Erythroblast (primary cell): ENCODE data around the gene PSMC5.

Source experiments
- GATA1 ChIP-seq: IDR thresholded peaks from 2 replicates; pipeline ENCODE4 v1.6.1; 2011; ENCODE audit warnings: low read depth, mild to moderate bottlenecking, control low read depth, low read length, moderate library complexity
- POLR2A ChIP-seq: IDR thresholded peaks from 2 replicates; pipeline ENCODE4 v1.6.1; 2011; ENCODE audit warnings: mild to moderate bottlenecking, low read length

- TF ChIP-seq POLR2A (no peak), GATA1 (no peak)
These were observed 9.4 kb upstream of the PSMC5 start for GRCh38 chr17:63817736-63818385.
